Brain microvascular endothelial cell (primary cell): Measurements from ENCODE around the gene HAUS7.
A peak's percentile ranks its signal among the peaks of the same experiment; 100 is the strongest.

ENCODE experiments used
- DNase-seq: peaks from one replicate; pipeline ENCODE4 v3.0.0-alpha.2; 2020
- H3K27ac ChIP-seq: fragments of 250-450 bp; sonication (Bioruptor Pico); 2 replicates; pipeline ENCODE4 v1.5.1; 2020; ENCODE audit warnings: mild to moderate bottlenecking, moderate library complexity
- H3K27me3 ChIP-seq: fragments of 250-450 bp; sonication (Bioruptor Pico); replicated peaks from 2 replicates; pipeline ENCODE4 v1.5.1; 2020; ENCODE audit warnings: mild to moderate bottlenecking
- H3K36me3 ChIP-seq: fragments of 250-450 bp; sonication (Bioruptor Pico); replicated peaks from 2 replicates; pipeline ENCODE4 v1.5.1; 2020; ENCODE audit warnings: mild to moderate bottlenecking
- H3K4me3 ChIP-seq: 2 replicates; pipeline ENCODE4 v1.5.1; 2011; ENCODE audit warnings: low read depth, mild to moderate bottlenecking, control low read depth, low read length, moderate library complexity
- in situ Hi-C: cut with HindIII; loops from 2 replicates; pipeline ENCODE4 v1.10.0; 2017; ENCODE audit warnings: low sequenced_read_pairs, low pct_ligation_motif_present
- TF ChIP-seq, protein P1 (sequence below): IDR thresholded peaks from 2 replicates; pipeline ENCODE4 v1.5.1; 2011; ENCODE audit warnings: low read depth, mild to moderate bottlenecking, moderate library complexity, low read length, control low read depth, inconsistent platforms; ENCODE audit errors: missing control alignments

Gene HAUS7

DNA sequence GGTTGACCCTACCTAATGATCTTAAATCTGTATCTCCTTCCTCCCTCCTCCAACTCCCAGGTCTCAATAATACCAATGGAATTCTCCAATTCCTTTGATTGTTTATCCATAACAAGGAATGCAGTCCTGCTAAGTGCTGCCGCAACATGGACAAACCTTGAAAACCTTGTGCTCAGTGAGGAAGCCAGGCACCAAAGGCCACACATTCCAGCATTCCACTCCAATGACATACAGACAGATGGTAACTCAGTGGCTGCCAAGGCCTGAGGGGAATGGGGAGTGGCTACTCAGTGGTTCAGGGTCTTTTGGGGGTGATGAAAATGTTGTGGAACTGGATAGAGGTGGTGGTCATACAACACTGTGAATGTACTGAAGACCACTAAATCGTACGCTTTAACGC, 10.4 kb downstream of the HAUS7 start:
- Histone ChIP-seq H3K27me3 (no peaks in the 10 kb centered on the region), H3K27ac (peak overlapping the region; percentile 36), H3K4me3 (no peak overlapping the region), H3K36me3 (no peaks in the 10 kb centered on the region)
- peak; percentile 50 for DNase-seq
- TF ChIP-seq, protein P1, sequence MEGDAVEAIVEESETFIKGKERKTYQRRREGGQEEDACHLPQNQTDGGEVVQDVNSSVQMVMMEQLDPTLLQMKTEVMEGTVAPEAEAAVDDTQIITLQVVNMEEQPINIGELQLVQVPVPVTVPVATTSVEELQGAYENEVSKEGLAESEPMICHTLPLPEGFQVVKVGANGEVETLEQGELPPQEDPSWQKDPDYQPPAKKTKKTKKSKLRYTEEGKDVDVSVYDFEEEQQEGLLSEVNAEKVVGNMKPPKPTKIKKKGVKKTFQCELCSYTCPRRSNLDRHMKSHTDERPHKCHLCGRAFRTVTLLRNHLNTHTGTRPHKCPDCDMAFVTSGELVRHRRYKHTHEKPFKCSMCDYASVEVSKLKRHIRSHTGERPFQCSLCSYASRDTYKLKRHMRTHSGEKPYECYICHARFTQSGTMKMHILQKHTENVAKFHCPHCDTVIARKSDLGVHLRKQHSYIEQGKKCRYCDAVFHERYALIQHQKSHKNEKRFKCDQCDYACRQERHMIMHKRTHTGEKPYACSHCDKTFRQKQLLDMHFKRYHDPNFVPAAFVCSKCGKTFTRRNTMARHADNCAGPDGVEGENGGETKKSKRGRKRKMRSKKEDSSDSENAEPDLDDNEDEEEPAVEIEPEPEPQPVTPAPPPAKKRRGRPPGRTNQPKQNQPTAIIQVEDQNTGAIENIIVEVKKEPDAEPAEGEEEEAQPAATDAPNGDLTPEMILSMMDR, result no peak
- in situ Hi-C loops, result no loop called here

- in situ Hi-C loops, result no loop called here
- Histone ChIP-seq H3K36me3 (no peaks in the 10 kb centered on the region), H3K4me3 (no peak overlapping the region), H3K27ac (no peak overlapping the region), H3K27me3 (no peaks in the 10 kb centered on the region)
- no peak for DNase-seq
- TF ChIP-seq, protein P1, result no peak
These were observed 11.9 kb downstream of the HAUS7 start for GRCh38 chrX:153458476-153458875.

DNA sequence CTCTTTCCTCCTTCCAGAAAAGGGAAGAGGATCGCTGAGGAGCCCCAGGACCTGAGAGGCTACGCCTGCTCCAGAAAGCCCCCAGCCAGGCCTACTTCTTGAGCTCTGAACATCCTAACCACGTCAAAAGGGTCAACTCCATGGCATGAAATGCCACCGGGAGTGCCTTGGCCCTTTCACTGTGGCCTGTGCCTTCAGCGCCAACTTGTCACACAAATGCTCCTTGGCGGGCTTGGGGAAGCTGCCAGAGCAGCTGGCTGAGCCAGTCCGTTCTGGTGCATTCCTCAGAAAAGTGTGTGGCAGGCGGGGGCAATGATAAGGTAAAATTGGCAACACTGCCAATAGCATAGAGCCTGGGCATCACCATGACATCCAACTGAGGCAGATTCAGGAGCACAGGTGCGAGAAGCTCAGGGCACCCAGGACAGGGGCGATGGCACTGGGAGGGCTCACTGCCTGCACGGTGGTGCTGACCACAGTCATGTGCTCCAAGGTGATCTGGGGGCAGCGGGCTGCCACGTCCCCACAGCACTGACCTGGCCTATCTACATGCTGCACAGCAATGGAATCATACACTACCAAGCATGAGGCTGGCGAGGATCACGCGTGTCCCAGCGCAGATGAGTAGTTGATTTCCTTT, 12.4 kb downstream of the HAUS7 start:
- DNase-seq, result no peak
- Histone ChIP-seq H3K36me3 (no peaks in the 10 kb centered on the region), H3K27ac (no peak overlapping the region), H3K27me3 (no peaks in the 10 kb centered on the region), H3K4me3 (no peak overlapping the region)
- TF ChIP-seq, protein P1, result no peak
- in situ Hi-C loops, result no loop called here

DNA sequence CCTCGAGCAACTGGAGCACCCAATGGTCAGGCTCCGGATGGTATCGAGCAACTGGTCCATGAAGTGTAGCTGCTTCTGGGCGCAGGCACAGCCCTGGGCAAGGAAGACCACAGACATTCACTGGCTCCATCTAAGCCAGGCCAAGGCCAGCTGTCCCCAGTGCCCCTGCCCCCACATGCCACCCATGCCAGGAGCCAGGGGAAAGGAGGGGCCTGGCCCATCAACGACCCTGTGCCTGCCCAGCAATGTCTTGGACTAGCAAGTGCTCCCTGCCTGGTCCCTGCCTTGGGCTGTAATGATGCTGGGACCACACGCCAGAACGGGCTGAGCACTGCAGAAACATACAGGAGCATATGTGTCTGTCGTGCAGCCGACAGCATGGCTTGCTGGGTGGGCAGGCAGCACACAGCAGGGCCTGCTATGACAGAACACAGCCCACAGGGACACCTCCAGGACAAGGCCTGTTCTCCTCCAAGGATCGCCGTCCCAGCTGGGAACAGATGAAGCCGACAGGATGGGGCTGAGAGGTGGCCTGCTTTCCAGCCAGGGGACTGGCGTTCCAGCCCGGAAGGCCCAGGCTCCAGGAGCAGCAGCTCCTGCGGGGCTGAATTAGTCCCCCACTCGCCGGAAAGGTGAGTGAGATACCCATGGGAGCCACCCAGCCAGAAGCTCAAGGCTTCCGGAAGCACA, 13.1 kb downstream of the HAUS7 start:
- no peak for DNase-seq
- Histone ChIP-seq H3K27me3 (no peaks in the 10 kb centered on the region), H3K36me3 (no peaks in the 10 kb centered on the region), H3K4me3 (no peak overlapping the region), H3K27ac (no peak overlapping the region)
- in situ Hi-C loops, result no loop called here
- TF ChIP-seq, protein P1, result no peak

GRCh38 chrX:153456704-153457103, 13.7 kb downstream of the HAUS7 start:
- DNase-seq, result no peak

More at GRCh38 chrX:153456704-153457103, 13.7 kb downstream of the HAUS7 start:
- Histone ChIP-seq H3K27ac (no peak overlapping the region), H3K4me3 (no peak overlapping the region), H3K36me3 (no peaks in the 10 kb centered on the region), H3K27me3 (no peaks in the 10 kb centered on the region)
- in situ Hi-C loops, result no loop called here
- TF ChIP-seq, protein P1, result no peak
